Fibroblast of lung (primary cell): ENCODE data around the gene SOCS1.

Experiments used
- CTCF ChIP-seq, 2 donors: IDR thresholded peaks in 1 of 2; conservative IDR thresholded peaks in 1 of 2; 1 replicate in 1 of 2; 2 replicates in 1 of 2; pipeline ENCODE4 v1.5.1; 2011 to 2012; ENCODE audit warnings: low read length in 2 of 2, control low read depth in 1 of 2, inconsistent platforms in 1 of 2, low read depth in 1 of 2, mild to moderate bottlenecking in 1 of 2
- EZH2 ChIP-seq: IDR thresholded peaks from 2 replicates; pipeline ENCODE4 v1.5.1; 2012; ENCODE audit warnings: low read length, control low read depth, mild to moderate bottlenecking; ENCODE audit errors: missing control alignments

- TF ChIP-seq CTCF (conservative IDR thresholded peaks at IDR 0.05 in 1 of 2, IDR thresholded peaks at IDR 0.05 in 1 of 2; ENCODE audit: low read depth in 1 of 2, low read length in 2 of 2): no peak
- no peak for TF ChIP-seq EZH2
Measured at GRCh38 chr16:11249233-11250061, 6.6 kb downstream of the SOCS1 start.
